Stimulated activated CD4-positive, alpha-beta T cell treated with anti-CD3 and anti-CD28 coated beads, Interleukin-12 subunit alpha, Interleukin-12 subunit beta, amount 100 ng/mL, for 24 hours (primary cell): ENCODE results near the gene SLC29A4.
"Not testable (repeated sequence)": the region's sequence is repeated elsewhere in the genome, so short reads cannot be mapped to it uniquely, and the experiment has no call there.

Experiments
- DNase-seq, 2 experiments: peaks; one replicate each; pipeline ENCODE4 v3.0.0-alpha.2; 2020; ENCODE audit warnings: low read depth in 2 of 2

The SLC29A4 gene

DNA sequence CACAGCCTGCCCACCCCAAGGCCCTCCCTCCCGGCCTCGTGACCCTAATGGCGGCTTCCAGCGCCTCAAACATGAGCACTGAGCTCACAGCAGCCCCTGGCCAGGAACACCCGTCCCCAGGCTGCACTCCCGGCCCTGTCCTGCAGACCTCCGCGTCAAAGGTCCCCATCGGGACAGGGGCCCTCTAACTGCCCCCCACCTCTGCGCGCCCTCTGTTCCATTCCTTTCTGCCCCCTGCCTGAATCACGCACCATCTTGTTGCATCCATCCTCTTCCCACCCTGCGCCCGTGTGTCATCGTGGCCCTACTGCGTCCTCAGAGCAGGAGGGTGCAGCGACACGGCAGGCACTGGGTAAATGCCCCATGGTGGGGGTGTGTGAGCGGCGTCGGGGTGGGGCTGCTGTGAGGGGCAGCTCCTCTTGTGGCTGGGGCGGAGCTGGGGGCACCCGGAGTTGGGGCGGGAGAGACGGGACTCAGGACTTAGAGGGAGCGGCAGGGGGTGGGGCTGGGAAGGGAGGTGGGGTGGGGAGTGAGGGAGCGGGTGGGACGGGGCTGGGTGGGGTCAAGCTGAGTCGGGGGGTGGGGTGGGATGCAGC is 13.4 kb downstream of the SLC29A4 start:
- DNase-seq: no peak

DNA sequence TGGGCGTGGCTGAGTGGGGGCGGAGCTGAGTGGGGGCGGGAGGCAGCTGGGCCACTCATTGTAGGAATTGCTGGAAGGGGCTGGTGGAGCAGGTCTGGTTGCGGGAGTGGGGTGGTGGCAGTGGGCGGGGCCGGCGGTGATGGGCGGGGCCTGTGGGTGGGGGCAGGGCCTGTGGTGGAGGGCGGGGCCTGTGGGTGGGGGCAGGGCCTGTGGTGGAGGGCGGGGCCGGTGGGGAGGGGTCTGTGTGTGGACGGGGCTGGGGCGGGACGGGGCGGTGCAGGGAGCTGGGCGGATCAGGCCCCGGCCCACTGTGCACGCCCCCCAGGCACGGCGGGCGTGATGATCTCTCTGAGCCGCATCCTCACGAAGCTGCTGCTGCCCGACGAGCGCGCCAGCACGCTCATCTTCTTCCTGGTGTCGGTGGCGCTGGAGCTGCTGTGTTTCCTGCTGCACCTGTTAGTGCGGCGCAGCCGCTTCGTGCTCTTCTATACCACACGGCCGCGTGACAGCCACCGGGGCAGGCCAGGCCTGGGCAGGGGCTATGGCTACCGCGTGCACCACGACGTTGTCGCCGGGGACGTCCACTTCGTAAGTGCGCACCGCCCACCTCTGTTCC is 14.0 kb downstream of the SLC29A4 start:
- DNase-seq: peak; percentile 31 to 56

DNA sequence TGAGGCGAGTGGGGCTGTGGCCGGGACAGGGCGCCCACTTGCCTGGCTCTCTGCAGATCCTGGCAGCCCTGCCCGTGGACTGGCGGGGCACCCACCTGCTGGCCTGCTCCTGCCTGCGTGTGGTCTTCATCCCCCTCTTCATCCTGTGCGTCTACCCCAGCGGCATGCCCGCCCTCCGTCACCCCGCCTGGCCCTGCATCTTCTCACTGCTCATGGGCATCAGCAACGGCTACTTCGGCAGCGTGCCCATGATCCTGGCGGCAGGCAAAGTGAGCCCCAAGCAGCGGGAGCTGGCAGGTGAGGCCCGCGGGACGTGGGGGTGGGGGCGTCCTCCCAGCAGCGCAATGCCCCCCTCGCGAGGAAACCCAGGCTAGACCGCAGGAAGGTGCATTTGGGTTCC is 17.6 kb downstream of the SLC29A4 start:
- no peak for DNase-seq

DNA sequence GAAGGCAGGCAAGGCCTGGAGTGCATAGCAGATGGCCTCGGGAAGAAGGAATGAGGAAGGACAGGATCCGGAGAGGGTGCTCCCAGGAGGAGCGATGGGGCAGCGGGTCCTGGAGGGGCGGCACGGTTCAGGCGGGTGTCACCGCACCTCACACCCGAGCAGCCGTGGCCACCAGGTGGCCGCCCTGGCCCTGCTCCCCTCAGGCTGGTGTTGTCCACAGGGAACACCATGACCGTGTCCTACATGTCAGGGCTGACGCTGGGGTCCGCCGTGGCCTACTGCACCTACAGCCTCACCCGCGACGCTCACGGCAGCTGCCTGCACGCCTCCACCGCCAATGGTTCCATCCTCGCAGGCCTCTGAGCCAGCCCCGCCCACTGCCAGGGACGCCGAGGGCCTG is 19.8 kb downstream of the SLC29A4 start:
- no peak for DNase-seq

DNA sequence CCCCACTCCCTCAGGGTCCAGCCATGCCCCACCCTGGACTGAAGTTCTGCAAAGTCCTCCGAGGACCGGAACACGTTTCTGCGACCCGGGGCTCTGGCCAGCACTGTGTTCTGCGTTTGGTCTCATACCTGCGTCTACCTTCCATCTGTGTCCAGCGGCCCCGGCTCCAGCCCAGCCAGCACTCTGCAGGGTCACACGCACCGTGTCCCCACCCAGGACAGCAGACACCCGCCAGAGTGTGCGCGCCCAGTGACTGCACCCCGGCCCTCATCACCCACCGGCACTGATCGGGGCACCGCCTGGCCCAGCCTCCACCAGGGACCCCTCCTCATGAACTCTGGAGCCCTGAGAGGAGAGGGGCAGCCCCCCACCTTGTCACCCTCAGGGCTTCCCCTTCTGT is 20.3 kb downstream of the SLC29A4 start:
- no peak for DNase-seq

DNA sequence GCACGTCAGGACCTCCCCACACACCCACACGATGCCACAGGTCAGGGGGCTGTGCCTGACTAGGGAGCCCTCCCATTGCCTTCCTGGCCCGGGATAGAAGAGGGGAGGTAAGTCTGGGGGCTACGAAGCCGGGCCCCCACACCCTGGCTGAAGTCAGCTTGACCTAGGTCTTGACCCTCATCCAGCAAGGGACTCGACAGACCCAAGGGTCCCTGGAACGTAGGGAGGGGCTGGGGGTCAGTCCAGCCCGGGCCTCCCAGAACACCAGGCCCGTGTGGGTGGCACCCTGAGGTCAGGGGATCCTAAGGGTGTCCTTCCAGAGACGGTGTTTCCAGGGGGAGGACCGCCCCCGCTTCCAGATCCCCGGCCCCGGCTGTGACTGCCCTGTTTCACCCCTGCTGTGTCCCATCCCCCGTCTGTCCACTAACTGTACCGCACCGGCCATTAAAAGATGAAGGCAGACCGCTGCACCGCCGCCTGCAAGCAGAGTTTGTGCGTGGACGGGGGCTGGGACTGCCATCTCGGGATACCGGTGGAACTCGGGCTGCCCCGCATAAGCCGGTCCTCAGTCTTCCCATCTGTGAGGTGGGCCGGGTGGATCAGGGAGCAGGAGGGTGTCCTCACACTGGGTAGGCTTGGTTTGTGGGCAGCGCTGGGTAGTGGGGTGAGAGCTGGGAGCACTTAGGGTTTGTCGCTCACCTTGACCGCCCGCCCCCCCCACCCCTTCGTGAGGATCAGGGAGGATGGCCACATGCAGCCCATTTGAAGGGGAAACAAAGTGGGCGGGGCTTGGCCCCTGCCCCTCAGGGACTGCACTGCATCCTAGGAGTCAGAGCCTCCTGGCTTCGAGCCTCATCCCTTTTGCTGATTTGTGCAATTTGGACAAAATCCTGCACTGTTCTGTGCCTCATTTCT is 21.1 kb downstream of the SLC29A4 start:
- no peak for DNase-seq

DNA sequence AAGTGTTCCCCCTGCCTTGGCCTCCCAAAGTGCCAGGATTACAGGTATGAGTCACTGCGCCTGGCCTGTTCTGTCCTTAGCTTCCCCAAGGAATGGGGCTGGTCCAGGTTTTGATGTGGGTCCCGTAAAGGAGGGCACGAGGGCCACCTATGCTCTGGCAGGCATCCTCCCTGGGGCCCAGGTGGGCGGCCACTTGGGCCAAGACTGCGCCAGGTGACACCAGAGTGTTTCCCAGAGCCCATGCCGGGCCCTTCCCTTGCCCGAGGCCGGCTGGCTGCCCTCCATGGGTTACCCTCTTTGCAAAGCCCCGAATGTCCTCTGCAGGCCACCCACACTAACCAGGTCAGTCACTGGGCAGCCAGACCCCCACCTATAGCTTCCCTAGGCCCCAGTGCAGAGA is 22.3 kb downstream of the SLC29A4 start:
- DNase-seq: not testable (repeated sequence)

DNA sequence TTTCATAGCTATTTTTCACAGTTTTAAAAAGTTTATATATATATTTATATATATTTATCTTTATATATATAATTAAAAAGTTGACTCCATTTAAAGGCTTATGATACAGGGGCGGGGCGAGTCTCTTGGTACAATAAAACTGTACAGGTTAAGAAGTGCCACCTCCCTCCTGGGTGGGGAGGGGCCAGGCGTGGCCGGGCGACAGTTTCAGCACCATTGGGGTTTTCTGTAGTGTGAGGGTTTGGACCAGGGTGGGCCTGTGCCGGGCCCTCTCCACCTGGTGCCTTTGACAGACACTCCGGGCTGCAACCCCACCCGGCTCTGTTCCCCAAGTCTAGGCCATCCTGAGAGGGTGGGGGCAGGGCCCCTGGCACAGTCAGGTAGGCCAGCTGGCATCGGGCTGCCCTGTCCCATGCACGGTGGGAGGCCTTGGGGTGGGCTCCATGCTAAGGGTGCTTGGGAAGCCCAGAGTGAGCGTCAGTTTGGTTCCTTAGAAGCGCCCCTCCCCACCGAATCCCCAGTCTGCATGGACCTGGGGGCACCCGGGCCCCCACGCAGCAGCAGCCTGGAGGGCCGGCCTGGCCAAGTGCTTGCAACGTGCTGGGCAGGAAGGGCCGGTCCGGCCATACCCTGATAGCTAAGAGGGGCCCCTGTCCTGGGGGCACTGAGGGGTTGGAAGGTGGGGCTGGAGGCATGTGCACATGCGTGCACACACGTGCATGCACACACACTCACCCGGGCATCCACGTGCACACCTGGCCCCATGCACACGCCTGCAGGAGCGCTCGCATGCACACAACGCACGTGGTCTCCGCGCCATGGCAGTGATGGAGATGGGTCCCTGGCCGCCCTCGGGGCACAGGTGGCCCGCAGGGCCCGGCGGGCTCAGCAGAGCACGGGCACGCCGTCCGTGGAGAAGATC is 24.7 kb downstream of the SLC29A4 start:
- DNase-seq: not testable (repeated sequence)

DNA sequence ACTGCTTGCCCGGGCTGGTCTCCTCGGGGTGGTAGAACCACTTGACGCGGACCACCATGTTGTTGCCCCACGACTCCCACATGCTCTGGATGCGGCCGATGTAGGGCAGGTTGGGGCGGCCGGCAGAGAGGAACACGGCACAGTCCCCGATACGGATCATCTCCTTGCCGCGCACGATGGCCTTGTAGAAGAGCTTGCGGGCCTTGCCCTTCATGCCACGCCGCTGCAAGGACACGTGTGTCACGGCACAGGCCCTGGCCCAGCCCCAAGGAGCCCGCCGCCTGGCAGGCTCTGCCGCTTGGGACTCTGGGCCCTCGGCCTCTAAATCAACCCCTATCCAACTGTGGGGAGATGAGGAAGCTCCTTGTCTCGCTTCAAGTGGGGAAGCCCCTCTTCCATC is 26.4 kb downstream of the SLC29A4 start:
- DNase-seq: no peak

DNA sequence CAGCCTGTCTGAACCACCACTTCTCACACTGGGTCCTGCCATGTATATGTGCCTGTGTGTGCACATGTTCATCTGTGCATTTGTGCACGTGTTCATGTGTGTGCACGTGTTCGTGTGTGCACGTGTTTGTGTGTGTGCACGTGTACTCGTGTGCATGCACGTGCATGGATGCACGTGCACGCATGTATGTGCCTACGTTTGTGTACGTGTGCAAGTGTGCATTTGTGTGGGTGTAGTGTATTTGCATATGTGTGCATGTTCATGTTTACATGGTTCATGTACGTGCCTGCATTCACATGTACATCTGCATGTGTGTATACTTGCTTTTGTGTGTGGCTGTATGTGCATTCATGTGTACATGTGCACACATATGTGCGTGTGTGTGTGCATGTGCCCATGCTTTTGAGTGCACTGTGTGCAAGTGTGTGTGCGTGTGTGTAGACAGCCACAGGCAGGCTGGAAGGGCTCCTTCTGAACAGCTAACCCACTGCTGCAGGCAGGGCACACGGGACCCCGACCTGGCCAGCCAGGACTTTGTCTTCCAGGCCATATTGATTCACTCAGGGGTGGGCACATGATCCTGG is 28.2 kb downstream of the SLC29A4 start:
- DNase-seq: no peak

DNA sequence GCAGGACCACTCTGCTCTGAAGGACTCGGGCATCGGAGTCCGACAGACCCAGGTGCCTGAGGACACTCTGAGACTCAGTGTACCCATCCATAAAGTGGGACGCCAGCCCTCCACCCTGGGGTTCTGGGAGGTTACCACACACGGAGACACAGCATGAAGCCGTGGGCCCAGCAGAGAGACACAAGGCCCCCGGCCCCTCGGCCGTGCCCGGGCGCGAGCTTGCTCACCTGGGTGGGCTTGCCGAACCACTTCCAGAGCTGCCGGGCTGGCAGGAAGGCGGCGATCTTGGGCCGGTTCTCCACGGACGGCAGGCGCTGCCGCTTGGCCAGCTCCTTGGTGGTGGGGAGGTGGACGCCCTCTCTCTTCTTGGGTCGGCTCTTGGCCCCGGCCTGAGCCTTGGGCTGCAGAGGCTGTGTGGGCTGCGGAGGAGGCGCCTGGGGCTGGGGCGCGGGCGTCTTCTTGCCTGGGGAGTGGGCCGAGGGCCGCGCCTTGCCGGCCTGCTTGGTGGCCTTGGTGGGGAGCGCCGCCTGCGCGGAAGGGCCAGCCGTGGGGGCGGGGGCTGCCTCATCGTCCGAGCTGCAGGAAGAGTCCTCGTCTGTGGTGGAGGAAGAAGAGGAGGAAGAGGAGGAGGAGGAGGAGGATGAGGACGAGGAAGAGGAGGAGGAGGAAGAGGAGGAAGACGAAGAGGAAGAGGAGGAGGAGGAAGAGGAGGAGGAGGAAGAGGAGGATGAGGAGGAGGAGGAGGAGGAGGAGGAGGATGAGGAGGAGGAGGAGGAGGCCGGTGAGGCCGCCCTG is 29.7 kb downstream of the SLC29A4 start:
- not testable (repeated sequence) for DNase-seq

DNA sequence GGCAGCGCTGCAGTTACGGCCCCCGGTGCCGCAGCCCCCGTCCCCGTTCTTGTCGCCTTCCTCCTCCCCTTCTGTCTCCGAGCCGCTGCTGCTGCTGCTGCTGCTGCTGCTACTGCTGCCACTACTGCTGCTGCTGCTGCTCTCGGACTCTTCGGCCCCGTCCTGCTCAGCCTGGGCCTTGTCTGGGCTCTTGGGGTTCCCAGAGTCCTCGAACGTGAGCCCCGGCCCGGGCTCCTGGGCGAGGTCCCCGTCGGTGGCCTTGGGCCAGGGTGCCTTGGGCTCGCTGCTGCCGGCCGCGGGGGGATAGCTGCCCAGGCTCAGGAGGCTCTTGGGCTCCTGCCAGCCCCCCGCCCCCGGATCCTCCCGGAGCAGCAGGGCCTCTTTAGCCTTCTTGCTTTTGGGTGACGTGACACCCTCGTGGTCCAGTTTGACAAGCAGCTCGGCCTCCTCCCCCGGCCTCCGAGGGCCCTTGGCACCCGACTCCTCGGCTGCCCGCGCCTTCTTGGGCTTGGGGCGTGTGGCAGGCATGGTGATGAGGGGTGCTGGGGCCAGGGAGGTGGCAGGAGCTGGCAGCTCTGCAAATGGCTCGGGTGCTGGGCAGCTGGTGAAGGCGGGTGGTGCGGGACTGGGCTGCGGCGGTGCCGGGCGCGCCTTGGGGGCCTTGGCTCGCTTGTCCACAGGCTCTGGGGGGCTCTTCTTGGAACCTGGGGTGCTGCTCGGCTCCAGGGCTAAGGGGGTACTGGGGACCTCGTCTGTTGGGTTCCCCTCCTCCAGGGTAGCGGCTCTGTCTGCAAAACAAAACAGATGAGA is 30.5 kb downstream of the SLC29A4 start:
- DNase-seq: not testable (repeated sequence)

DNA sequence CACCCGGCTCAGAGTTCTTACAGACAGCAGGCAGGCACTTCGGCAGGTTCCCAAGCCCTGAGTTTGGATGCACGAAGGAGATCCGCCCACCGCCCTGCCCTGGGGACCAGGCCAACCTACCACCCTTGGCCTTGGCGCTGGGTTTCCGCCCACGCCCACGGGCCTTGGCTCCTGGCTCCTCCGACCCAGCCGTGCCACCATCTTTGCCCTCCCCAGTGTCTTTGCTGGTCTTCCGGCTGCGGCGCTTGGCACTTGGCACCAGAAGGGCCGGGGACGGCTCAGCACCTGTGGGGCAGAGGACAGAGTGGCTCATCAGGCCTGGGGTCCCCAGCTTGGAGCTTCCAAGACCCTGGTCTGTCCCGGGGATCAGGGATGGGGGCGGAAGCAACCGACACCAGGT is 32.1 kb downstream of the SLC29A4 start:
- no peak for DNase-seq

DNA sequence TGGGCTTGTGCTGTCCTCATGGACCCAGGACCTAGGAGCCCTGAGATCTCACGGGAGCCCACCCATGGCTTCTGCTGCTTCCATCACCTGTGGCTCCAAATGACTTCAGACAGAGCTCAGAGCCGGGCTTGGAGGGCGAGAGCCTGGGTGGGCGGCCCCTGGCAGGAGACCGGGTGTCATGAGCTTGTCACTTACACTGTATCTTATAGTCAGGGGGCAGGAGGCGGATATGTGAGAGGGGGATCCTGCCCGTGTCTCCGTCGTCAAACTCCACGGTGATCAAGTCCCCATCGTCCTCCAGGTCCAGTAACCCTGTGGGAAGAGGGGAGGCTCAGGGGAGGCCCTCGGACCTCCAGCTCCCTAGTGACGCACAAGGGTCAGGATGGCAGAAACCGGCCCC is 33.0 kb downstream of the SLC29A4 start:
- no peak for DNase-seq

DNA sequence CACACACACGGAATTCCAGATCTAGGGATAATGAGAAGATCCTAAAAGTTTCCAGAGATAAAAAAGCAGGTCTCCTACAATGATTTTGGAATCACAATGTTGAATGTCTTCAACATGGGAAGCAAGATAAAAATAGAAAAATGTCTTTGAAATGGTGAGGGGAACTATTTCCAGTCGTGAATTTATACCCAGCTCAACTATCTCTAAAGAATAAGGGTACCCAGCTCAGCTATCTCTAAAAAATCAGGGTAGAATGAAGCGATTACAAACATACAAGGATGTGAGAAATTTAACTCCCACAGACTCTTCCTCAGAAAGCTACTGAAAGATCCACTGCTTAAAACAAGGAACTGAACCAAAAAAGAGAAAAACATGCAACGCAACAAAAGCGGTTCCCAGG is 35.9 kb downstream of the SLC29A4 start:
- not testable (repeated sequence) for DNase-seq

DNA sequence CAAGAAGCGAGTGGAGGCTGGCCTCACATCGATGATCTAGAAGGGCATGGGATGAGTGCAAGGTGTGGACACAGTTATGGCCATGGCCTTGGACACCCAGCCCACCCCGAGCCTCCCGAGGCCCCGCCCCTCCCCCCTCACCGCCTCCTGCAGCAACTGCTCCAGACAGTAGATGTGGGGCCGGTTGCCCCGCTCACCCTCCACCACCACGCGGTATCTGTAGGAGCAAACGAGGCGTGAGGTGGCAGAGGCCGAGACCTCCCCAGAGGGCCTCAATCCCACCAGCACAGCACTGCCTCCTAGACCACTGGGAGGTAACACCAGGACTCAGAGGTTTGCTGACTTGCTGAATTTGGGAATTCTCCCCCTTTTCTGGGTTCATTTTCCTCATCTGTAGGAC is 37.6 kb downstream of the SLC29A4 start:
- DNase-seq: no peak

DNA sequence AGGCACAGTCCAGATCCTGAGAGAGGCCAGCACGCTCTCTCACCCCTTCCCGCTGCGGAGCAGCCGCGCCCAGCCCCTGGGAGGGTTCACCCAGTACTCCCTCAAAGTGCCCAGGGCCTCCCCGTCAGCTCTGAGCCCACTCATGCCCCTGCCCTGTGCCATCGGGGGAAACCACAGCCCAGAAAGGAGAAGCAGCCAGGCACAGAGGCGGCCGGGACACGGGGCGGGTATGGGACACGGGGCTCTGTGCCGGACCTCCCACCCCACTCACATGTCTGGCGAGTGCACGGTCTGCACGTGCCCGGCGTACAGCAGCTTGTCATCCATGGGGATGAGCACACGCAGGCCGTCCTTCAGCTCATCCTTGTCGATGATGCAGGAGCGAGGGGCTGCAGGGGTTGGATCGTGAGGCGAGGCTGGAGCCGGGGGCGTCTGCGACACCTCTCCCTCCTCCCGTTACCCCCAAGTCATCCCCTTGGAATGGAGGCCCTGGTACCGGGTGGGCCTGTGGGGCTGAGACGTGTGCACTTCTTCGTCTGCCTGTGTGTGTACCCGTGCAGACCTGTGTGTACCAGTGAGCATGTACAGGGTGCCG is 38.2 kb downstream of the SLC29A4 start:
- no peak for DNase-seq

DNA sequence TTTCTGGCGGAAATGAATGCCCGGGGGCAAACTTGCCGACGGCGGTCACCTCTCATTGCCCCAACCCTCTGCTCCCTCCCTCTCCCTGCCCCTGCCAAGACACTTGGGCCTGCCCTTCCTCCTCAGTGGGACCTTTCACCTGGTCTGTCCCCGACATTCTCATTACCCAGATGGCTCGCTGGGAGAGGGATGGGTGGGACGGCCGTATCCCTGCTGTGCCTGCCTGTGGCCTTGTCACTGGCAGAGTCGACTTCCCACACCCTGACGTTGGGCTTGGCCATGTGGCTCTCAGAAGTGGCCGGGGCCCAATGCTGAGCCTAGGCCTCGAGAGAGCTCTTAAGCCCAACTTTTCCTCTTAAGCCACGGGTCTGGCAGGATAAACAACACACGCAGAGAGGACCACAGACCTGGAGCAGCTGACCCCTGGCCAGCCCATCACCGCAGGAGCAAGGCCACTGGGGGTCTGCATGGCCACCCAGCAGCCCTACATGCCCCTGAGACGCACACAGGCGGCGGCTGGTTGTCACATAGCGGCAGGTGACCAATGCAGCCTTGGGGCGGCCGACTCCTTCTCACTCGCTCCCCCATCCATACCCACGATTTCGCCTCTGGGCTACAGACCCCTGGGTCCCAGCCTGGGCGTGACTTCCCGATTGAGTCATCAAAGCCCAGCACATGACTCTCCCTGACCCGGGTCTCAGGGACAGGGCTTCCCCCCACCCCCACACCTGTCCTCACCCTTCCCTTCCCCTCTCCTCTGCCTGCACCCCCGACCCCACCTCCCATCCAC is 40.1 kb downstream of the SLC29A4 start:
- DNase-seq: no peak
